ENCODE data around the gene KANSL1.

KANSL1 gene

GRCh38 chr17:46200197-46200596, 7.0 kb upstream of the KANSL1 start:
- Histone ChIP-seq H3K9me2 (replicated peaks; ENCODE audit: insufficient read depth, low read length) (no peaks in the 10 kb centered on the region), H3K36me3 (ENCODE audit: low read length) (no peaks in the 10 kb centered on the region), H3F3A (ENCODE audit: insufficient read depth) (peaks cover 9% of the 10 kb centered on the region), H3K9ac (ENCODE audit: low read length) (no peak overlapping the region), H3K27me3 (ENCODE audit: low read length) (no peaks in the 10 kb centered on the region), H3K4me2 (ENCODE audit: low read depth, low read length, poor library complexity, severe bottlenecking) (no peak overlapping the region), H4K20me1 (ENCODE audit: low read depth, low read length) (no peaks in the 10 kb centered on the region), H3K4me3 (ENCODE audit: insufficient read depth, low read length, poor library complexity, severe bottlenecking) (no peak overlapping the region), H3K27ac (ENCODE audit: low read depth, low read length) (no peak overlapping the region), H3K79me2 (ENCODE audit: insufficient read depth, low read length) (peaks cover 84% of the 10 kb centered on the region), H2AFZ (ENCODE audit: low read depth, low read length, severe bottlenecking) (no peak overlapping the region), H3K9me3 (ENCODE audit: insufficient read depth, low read length) (no peaks in the 10 kb centered on the region)
- TF ChIP-seq EZH2phosphoT487 (conservative IDR thresholded peaks at IDR 0.05; ENCODE audit: low read length), result no peak
- TF ChIP-seq, protein P1, sequence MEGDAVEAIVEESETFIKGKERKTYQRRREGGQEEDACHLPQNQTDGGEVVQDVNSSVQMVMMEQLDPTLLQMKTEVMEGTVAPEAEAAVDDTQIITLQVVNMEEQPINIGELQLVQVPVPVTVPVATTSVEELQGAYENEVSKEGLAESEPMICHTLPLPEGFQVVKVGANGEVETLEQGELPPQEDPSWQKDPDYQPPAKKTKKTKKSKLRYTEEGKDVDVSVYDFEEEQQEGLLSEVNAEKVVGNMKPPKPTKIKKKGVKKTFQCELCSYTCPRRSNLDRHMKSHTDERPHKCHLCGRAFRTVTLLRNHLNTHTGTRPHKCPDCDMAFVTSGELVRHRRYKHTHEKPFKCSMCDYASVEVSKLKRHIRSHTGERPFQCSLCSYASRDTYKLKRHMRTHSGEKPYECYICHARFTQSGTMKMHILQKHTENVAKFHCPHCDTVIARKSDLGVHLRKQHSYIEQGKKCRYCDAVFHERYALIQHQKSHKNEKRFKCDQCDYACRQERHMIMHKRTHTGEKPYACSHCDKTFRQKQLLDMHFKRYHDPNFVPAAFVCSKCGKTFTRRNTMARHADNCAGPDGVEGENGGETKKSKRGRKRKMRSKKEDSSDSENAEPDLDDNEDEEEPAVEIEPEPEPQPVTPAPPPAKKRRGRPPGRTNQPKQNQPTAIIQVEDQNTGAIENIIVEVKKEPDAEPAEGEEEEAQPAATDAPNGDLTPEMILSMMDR (IDR thresholded peaks at IDR 0.05; ENCODE audit: insufficient read depth, low read length, poor library complexity, severe bottlenecking), result no peak

DNA sequence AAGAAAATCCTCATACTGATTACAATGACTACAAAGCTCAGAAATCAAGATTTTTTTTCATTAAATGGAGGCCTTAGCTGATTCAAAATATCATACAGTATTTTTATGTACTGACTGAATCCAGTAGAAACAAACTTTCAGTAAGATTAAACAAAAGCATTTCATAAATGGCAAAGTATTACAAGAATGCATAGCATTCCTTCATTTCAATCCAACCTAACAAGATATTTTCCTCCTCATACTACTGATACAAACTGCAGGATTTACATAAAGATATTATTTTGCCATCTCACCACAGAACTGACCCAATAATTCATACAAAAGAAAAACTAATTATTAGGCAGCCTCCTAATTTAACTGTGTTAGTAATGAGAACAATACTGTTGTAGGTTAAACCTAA, 6.2 kb upstream of the KANSL1 start:
- H3K9me2 ChIP-seq (replicated peaks; ENCODE audit: insufficient read depth, low read length), result no peaks in the 10 kb centered on the region
- H4K20me1 ChIP-seq (ENCODE audit: low read depth, low read length), result no peaks in the 10 kb centered on the region
- H3K9ac ChIP-seq (ENCODE audit: low read length), result no peak overlapping the region
- H2AFZ ChIP-seq (ENCODE audit: low read depth, low read length, severe bottlenecking), result no peak overlapping the region
- peaks cover 78% of the 10 kb centered on the region for H3K79me2 ChIP-seq (ENCODE audit: insufficient read depth, low read length)
- no peak overlapping the region for H3K27ac ChIP-seq (ENCODE audit: low read depth, low read length)
- H3K4me3 ChIP-seq (ENCODE audit: insufficient read depth, low read length, poor library complexity, severe bottlenecking), result no peak overlapping the region
- H3K36me3 ChIP-seq (ENCODE audit: low read length), result no peaks in the 10 kb centered on the region
- H3K4me2 ChIP-seq (ENCODE audit: low read depth, low read length, poor library complexity, severe bottlenecking), result no peak overlapping the region
- H3K27me3 ChIP-seq (ENCODE audit: low read length), result no peaks in the 10 kb centered on the region
- no peaks in the 10 kb centered on the region for H3K9me3 ChIP-seq (ENCODE audit: insufficient read depth, low read length)
- H3F3A ChIP-seq (ENCODE audit: insufficient read depth), result peaks cover 18% of the 10 kb centered on the region
- TF ChIP-seq, protein P1 (IDR thresholded peaks at IDR 0.05; ENCODE audit: insufficient read depth, low read length, poor library complexity, severe bottlenecking), result no peak
- TF ChIP-seq EZH2phosphoT487 (conservative IDR thresholded peaks at IDR 0.05; ENCODE audit: low read length), result no peak

GRCh38 chr17:46198233-46198632, 5.0 kb upstream of the KANSL1 start:
- H2AFZ ChIP-seq (ENCODE audit: low read depth, low read length, severe bottlenecking), result no peak overlapping the region
- H3K9me2 ChIP-seq (replicated peaks; ENCODE audit: insufficient read depth, low read length), result no peaks in the 10 kb centered on the region
- no peak overlapping the region for H3K9ac ChIP-seq (ENCODE audit: low read length)
- no peak overlapping the region for H3K4me2 ChIP-seq (ENCODE audit: low read depth, low read length, poor library complexity, severe bottlenecking)
- H3K4me3 ChIP-seq (ENCODE audit: insufficient read depth, low read length, poor library complexity, severe bottlenecking), result no peak overlapping the region
- H3K27me3 ChIP-seq (ENCODE audit: low read length), result no peaks in the 10 kb centered on the region
- peaks cover 69% of the 10 kb centered on the region for H3K79me2 ChIP-seq (ENCODE audit: insufficient read depth, low read length)
- H3K36me3 ChIP-seq (ENCODE audit: low read length), result no peaks in the 10 kb centered on the region
- H3K9me3 ChIP-seq (ENCODE audit: insufficient read depth, low read length), result no peaks in the 10 kb centered on the region
- H3K27ac ChIP-seq (ENCODE audit: low read depth, low read length), result no peak overlapping the region
- peaks cover 26% of the 10 kb centered on the region for H3F3A ChIP-seq (ENCODE audit: insufficient read depth)
- H4K20me1 ChIP-seq (ENCODE audit: low read depth, low read length), result no peaks in the 10 kb centered on the region
- TF ChIP-seq, protein P1 (IDR thresholded peaks at IDR 0.05; ENCODE audit: insufficient read depth, low read length, poor library complexity, severe bottlenecking), result no peak
- no peak for TF ChIP-seq EZH2phosphoT487 (conservative IDR thresholded peaks at IDR 0.05; ENCODE audit: low read length)

All from SU-DHL-6 (cell line).